22Rv1 (cell line): ENCODE results near the gene PFKM.

ENCODE experiments used
- H3K27ac ChIP-seq: fragments of 450-650 bp; 2 replicates; pipeline ENCODE4 v1.5.1; 2017
- ZFX ChIP-seq: fragments of 450-650 bp; IDR thresholded peaks from 2 replicates; pipeline ENCODE4 v1.6.1; 2017; ENCODE audit warnings: antibody characterized with exemption, borderline replicate concordance
- TF ChIP-seq, protein P1 (sequence below): fragments of 450-650 bp; IDR thresholded peaks from 2 replicates; pipeline ENCODE4 v1.5.1; 2017; ENCODE audit warnings: mild to moderate bottlenecking

PFKM gene

DNA sequence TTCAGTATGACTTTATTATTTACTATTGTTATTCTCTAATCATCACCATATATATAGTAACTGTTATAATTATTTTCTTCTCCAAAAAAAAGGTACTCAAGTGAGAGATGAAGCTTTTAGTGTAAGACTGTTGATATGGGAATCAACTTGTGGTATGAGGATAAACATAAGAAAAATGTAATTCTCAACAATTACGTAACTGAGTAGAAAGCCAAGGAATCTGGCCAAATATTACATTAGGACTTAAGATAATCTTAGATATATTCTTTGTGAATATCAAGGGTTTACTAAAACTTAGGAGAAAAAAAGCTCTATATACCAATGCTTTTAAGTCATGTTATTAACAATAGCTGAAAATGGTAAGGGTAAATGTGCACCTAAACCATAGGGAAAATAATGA lies 26.6 kb upstream of the PFKM start:
- H3K27ac ChIP-seq, result no peak overlapping the region

DNA sequence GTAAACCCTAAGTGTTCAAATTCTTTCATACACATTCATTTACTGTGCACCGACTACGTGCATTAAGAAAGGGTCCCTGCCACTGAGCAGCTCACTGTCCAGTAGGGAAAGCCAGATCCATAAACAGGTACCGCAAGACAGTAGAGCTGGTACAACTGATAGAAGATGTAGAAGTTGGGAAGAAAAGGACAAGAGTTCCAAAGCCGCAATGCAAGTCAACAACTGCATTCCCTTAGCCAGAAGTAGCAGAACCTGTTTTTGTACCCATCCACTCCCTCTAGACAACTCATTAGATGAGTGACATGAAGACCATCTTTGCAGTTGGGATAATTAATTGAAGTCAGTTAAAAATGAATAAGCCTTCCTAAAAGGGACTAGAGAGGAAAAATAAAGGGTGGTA lies 14.6 kb upstream of the PFKM start:
- TF ChIP-seq, protein P1, sequence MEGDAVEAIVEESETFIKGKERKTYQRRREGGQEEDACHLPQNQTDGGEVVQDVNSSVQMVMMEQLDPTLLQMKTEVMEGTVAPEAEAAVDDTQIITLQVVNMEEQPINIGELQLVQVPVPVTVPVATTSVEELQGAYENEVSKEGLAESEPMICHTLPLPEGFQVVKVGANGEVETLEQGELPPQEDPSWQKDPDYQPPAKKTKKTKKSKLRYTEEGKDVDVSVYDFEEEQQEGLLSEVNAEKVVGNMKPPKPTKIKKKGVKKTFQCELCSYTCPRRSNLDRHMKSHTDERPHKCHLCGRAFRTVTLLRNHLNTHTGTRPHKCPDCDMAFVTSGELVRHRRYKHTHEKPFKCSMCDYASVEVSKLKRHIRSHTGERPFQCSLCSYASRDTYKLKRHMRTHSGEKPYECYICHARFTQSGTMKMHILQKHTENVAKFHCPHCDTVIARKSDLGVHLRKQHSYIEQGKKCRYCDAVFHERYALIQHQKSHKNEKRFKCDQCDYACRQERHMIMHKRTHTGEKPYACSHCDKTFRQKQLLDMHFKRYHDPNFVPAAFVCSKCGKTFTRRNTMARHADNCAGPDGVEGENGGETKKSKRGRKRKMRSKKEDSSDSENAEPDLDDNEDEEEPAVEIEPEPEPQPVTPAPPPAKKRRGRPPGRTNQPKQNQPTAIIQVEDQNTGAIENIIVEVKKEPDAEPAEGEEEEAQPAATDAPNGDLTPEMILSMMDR, result no peak
- TF ChIP-seq ZFX, result no peak
- H3K27ac ChIP-seq, result peak overlapping the region; percentile 94

More for the DNA sequence above, 26.6 kb upstream of the PFKM start:
- TF ChIP-seq, protein P1, result no peak
- TF ChIP-seq ZFX, result no peak

- peak overlapping the region; percentile 94 for H3K27ac ChIP-seq
- TF ChIP-seq, protein P1, result no peak
- no peak for TF ChIP-seq ZFX
Measured at GRCh38 chr12:48105321-48105866, 13.8 kb upstream of the PFKM start.

DNA sequence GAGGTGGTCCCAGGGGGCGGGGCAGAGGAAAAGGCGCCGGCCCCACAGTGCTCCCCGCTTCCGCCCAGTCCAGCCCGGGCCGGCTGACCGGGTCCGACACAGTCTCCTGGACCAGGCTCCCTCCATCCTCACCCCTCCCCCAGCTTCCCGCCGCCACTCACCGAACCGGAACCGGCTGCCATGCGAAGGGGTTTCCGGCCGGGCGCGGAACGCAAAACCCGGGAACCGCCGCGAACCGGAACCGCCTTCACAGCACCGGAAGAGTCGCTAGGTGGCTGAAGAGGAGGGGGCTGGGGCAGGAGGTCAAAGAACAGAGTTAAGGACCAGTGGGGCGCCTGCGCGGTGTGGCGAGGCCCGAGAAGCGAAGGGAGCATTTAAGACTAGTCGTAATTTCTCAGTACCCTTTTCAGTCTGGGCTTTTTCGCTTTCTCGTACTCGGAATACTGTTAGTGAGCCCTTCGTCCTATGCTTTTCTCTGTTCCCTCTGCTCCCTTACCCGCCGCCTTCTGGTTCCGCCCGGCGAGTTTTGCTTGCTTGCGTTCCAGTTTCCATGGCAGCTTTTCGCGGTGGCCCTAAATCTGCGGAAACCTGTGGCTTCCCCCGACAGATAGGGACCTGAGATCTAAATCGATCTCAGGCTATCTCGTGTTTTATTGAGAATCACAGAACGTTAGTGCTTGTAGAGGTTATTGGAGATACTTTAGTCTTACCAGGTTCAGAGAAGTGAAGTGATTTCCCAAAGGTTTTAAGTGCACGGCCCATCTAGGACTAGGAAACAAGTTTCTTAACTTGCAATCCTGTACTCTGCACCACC lies 13.1 kb upstream of the PFKM start, which contains the start of gene SENP1:
Gene SENP1 (minus strand): TSS at position 213 of the 814 bp plus-strand sequence. CDS start 4,607 bp downstream, outside the sequence.
- peak within 1 kb of the TSS; percentile 94 for H3K27ac ChIP-seq
- TF ChIP-seq ZFX, result no peak
- TF ChIP-seq, protein P1, result peak; percentile 3

DNA sequence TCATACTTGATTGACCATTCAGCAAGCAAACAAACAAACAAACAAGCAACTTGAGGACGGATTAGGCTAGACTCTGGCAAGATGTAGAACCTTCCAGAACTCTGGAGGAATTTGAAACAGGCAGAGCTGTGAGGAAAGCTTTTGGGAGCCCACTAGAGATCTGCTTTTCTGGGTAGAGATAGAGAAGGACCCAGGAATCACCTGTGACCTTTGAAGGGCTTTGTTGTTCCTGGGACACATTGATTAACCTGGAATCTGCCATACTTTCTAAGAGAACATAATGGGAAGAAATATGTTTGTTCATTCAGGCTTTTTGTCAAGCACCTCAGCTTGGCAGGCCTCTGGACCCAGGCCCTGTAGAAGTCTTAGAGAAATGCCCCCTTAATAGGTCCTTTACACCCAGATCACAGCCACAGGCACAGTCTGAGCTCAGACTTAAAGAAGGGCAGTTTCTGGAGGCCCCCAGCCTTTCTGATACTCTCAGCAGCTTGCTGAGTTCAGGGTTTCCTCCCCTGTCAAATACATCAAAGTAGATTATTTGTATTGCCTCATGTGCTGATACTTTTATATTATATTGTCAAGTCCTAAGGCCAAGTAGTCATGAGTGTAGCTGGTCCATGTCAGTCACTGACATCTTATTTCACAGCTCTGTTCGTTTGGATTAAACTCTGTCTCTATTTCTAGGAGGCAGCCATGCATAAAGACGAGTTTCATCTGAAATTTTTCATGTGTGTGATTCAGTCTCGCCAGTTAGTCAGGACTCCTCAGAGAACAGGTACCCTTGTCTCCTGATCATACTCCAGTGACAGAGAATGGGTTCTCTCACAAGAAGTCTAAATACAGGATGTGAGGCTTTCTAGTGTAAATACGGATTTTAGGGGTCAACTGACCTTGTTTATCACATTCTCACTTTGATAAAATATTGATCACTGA lies 12.2 kb upstream of the PFKM start:
- TF ChIP-seq, protein P1, result no peak
- no peak for TF ChIP-seq ZFX
- H3K27ac ChIP-seq, result peak overlapping the region; percentile 94

DNA sequence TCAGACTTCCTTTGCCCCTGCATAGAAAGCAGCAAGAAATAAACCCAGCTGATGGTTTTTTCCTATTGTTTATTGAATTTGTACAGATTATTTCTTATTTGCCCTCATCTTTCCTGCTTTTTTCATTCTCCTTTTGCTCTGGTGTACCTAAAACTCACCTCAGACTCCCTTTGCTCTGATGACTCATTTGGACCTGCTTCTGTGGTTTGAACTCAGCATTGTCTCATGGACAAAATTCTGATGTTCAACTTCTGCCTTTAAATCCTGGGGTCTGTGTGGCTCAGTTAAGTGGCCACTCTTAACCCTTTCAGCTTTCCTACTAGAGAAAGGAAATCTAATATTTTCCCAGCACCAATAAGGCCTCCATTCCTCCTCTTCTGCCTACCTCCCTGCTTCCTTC lies 9.7 kb upstream of the PFKM start:
- H3K27ac ChIP-seq, result no peak overlapping the region
- TF ChIP-seq ZFX, result no peak
- TF ChIP-seq, protein P1, result no peak
